ENCODE results near the gene TNFSF13.

Gene TNFSF13

GRCh38 chr17:7558544-7559319 is at the start of gene TNFSF13:
TSS of gene TNFSF13 (plus strand) at chr17:7558750. CDS start at chr17:7559040, 290 bp downstream.
- no peak for DNase-seq (ENCODE audit: low read depth)
- H3K4me3 ChIP-seq (ENCODE audit: low read depth, low read length): peak within 1 kb of the TSS; percentile 3
- TF ChIP-seq CTCF (IDR thresholded peaks at IDR 0.05; ENCODE audit: low read depth, low read length, missing control alignments): no peak

GRCh38 chr17:7508846-7509245 is 49.7 kb upstream of the TNFSF13 start:
- no peak overlapping the region for H3K4me3 ChIP-seq (ENCODE audit: low read depth, low read length)
- no peak for DNase-seq (ENCODE audit: low read depth)
- TF ChIP-seq CTCF (IDR thresholded peaks at IDR 0.05; ENCODE audit: low read depth, low read length, missing control alignments): no peak

GRCh38 chr17:7509937-7510336 is 48.6 kb upstream of the TNFSF13 start:
- DNase-seq (ENCODE audit: low read depth): no peak
- TF ChIP-seq CTCF (IDR thresholded peaks at IDR 0.05; ENCODE audit: low read depth, low read length, missing control alignments): no peak

GRCh38 chr17:7511108-7511507 is 47.4 kb upstream of the TNFSF13 start:
- no peak overlapping the region for H3K4me3 ChIP-seq (ENCODE audit: low read depth, low read length)
- DNase-seq (ENCODE audit: low read depth): no peak
- TF ChIP-seq CTCF (IDR thresholded peaks at IDR 0.05; ENCODE audit: low read depth, low read length, missing control alignments): no peak

More at GRCh38 chr17:7509937-7510336, 48.6 kb upstream of the TNFSF13 start:
- H3K4me3 ChIP-seq (ENCODE audit: low read depth, low read length): no peak overlapping the region

- no peak for TF ChIP-seq CTCF (IDR thresholded peaks at IDR 0.05; ENCODE audit: low read depth, low read length, missing control alignments)
- DNase-seq (ENCODE audit: low read depth): no peak
- no peak overlapping the region for H3K4me3 ChIP-seq (ENCODE audit: low read depth, low read length)
Observed at GRCh38 chr17:7512105-7512504, 46.4 kb upstream of the TNFSF13 start.

- no peak for TF ChIP-seq CTCF (IDR thresholded peaks at IDR 0.05; ENCODE audit: low read depth, low read length, missing control alignments)
- no peak overlapping the region for H3K4me3 ChIP-seq (ENCODE audit: low read depth, low read length)
- DNase-seq (ENCODE audit: low read depth): no peak
Observed at GRCh38 chr17:7512824-7513540, 45.6 kb upstream of the TNFSF13 start.
